ENCODE results near the gene TTC23. TPM values are rescaled to one million over a fixed set of nuclear protein-coding genes. Genes with fewer than 3 reads are reported as not detected.
A peak's percentile ranks its signal among the peaks of the same experiment; 100 is the strongest.
"Not testable (repeated sequence)": the region's sequence is repeated elsewhere in the genome, so short reads cannot be mapped to it uniquely, and the experiment has no call there.

Gene TTC23
- total RNA-seq, 1 donor: 21.7 TPM

- Histone ChIP-seq H3K4me3 (ENCODE audit: insufficient read depth, low read length) (no peak overlapping the region), H3K4me1 (ENCODE audit: insufficient read depth, low read length) (peaks cover 13% of the 10 kb centered on the region), H3K4me2 (ENCODE audit: insufficient read depth, low read length) (no peak overlapping the region), H3K79me2 (ENCODE audit: insufficient read depth, low read length) (no peaks in the 10 kb centered on the region), H4K20me1 (ENCODE audit: insufficient read depth, low read length) (no peaks in the 10 kb centered on the region), H3K9me3 (ENCODE audit: low read depth, low read length) (no peaks in the 10 kb centered on the region), H3K27me3 (ENCODE audit: insufficient read depth, low read length) (no peaks in the 10 kb centered on the region), H2AFZ (ENCODE audit: low read length) (no peak overlapping the region), H3K36me3 (ENCODE audit: insufficient read depth, low read length) (no peaks in the 10 kb centered on the region), H3K27ac (ENCODE audit: low read depth, low read length) (no peak overlapping the region)
- TF ChIP-seq CTCF (IDR thresholded peaks at IDR 0.05; ENCODE audit: extremely low read depth, low read depth, low read length): no peak
- DNase-seq (ENCODE audit: insufficient read length, low spot score, missing footprints): no peak
Observed at GRCh38 chr15:99114511-99115299, 134.7 kb downstream of the TTC23 start.

DNA sequence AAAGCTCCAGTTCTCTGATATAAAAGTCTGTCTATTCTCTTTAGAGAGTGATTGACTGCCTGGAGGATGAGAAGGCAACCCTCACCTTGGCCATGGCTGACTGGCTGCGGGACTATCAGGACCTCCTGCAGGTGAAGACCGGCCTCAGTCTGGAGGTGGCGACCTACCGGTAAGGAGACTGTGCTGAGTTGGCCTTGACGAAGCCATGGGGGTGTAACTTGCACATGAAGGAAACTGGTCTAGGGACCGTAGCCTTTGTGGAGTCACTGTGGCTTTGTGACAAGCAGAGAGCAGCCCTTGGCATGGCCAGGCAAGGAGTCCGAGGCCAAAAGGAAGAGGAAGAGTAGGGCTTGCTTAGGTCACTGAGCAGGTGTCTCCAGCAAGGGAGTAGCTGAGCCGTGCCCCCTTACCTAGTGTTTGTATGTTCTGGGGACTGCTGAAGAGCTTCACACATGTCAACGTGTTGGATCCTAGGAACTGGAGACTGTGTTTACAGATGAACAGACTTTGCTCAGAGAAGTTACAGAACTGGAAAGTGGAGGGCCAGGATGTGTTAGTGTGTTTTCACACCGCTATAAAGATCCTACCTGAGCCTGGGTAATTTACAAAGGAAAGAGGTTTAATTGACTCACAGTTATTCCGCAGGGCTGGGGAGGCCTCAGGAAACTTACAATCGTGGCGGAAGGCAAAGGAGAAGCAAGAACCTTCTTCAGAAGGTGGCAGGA is 135.7 kb downstream of the TTC23 start:
- Histone ChIP-seq H3K36me3 (ENCODE audit: insufficient read depth, low read length) (no peaks in the 10 kb centered on the region), H3K4me3 (ENCODE audit: insufficient read depth, low read length) (no peak overlapping the region), H3K79me2 (ENCODE audit: insufficient read depth, low read length) (no peaks in the 10 kb centered on the region), H2AFZ (ENCODE audit: low read length) (no peak overlapping the region), H4K20me1 (ENCODE audit: insufficient read depth, low read length) (no peaks in the 10 kb centered on the region), H3K4me1 (ENCODE audit: insufficient read depth, low read length) (peaks cover 13% of the 10 kb centered on the region), H3K9me3 (ENCODE audit: low read depth, low read length) (no peaks in the 10 kb centered on the region), H3K27me3 (ENCODE audit: insufficient read depth, low read length) (no peaks in the 10 kb centered on the region), H3K4me2 (ENCODE audit: insufficient read depth, low read length) (no peak overlapping the region), H3K27ac (ENCODE audit: low read depth, low read length) (no peak overlapping the region)
- no peak for TF ChIP-seq CTCF (IDR thresholded peaks at IDR 0.05; ENCODE audit: extremely low read depth, low read depth, low read length)
- no peak for DNase-seq (ENCODE audit: insufficient read length, low spot score, missing footprints)

GRCh38 chr15:99111641-99112040 is 137.7 kb downstream of the TTC23 start:
- not testable (repeated sequence) for H3K36me3 ChIP-seq (ENCODE audit: insufficient read depth, low read length)

DNA sequence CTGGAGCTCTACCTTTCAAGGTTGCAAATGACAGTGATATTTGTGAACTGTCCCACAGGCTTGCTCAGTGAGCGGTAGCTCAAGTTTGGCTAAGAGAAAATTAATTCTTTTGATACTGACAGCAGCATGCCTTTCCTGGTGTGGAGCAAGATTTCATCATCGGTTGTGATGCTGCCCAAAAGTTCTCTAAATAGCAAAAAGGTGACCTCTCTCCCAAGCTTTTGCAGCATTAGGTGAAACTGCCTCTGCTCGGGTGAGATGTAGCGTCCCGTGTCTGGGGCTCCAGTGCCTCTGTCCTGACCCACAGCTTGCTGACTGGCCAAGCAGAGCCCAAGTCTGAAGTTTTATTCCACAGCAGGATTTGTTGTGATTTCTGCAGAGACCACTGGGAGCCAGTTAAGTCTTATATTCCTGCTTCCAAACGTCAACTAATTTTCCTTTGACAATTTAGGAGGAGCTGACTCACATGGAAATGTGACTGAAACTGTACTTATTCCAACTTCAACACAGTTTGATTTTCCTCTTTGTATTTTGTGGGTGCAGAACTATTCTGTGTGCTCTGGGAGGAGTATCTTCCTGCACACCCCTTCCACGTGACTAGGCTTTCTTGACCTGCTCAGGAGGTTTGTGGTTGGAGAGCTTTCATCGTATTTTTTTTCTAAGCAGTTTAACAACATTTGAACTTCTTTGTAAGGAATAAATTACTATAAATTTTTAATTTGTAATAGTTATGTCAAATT is 138.6 kb downstream of the TTC23 start:
- H3K4me1 ChIP-seq (ENCODE audit: insufficient read depth, low read length): peaks cover 20% of the 10 kb centered on the region
- H3K36me3 ChIP-seq (ENCODE audit: insufficient read depth, low read length): no peaks in the 10 kb centered on the region
- H3K4me2 ChIP-seq (ENCODE audit: insufficient read depth, low read length): peak overlapping the region; percentile 50
- H3K27ac ChIP-seq (ENCODE audit: low read depth, low read length): no peak overlapping the region
- H2AFZ ChIP-seq (ENCODE audit: low read length): peak overlapping the region; percentile 21
- no peak for DNase-seq (ENCODE audit: insufficient read length, low spot score, missing footprints)
- no peaks in the 10 kb centered on the region for H4K20me1 ChIP-seq (ENCODE audit: insufficient read depth, low read length)
- no peak for TF ChIP-seq CTCF (IDR thresholded peaks at IDR 0.05; ENCODE audit: extremely low read depth, low read depth, low read length)
- no peaks in the 10 kb centered on the region for H3K9me3 ChIP-seq (ENCODE audit: low read depth, low read length)
- H3K4me3 ChIP-seq (ENCODE audit: insufficient read depth, low read length): no peak overlapping the region
- H3K27me3 ChIP-seq (ENCODE audit: insufficient read depth, low read length): no peaks in the 10 kb centered on the region
- H3K79me2 ChIP-seq (ENCODE audit: insufficient read depth, low read length): no peaks in the 10 kb centered on the region

More at GRCh38 chr15:99111641-99112040, 137.7 kb downstream of the TTC23 start:
- not testable (repeated sequence) for H3K27ac ChIP-seq (ENCODE audit: low read depth, low read length); H3K79me2 ChIP-seq (ENCODE audit: insufficient read depth, low read length); DNase-seq (ENCODE audit: insufficient read length, low spot score, missing footprints); H3K9me3 ChIP-seq (ENCODE audit: low read depth, low read length); H4K20me1 ChIP-seq (ENCODE audit: insufficient read depth, low read length); H3K4me3 ChIP-seq (ENCODE audit: insufficient read depth, low read length); H2AFZ ChIP-seq (ENCODE audit: low read length); H3K27me3 ChIP-seq (ENCODE audit: insufficient read depth, low read length); H3K4me2 ChIP-seq (ENCODE audit: insufficient read depth, low read length)
- peaks cover 20% of the 10 kb centered on the region for H3K4me1 ChIP-seq (ENCODE audit: insufficient read depth, low read length)

All from osteoblast (primary cell).